HG03469 (cell line): ENCODE measurements around the gene YPEL5.

ENCODE experiments used
- ATAC-seq: cut with Tn5 transposase; IDR thresholded peaks from one replicate; pipeline ENCODE4 v1.9.1; 2021; ENCODE audit warnings: mild to moderate bottlenecking, moderate library complexity, moderate number of reproducible peaks; ENCODE audit not compliant: unreplicated experiment

YPEL5 gene

GRCh38 chr2:30201990-30202389 lies 55.2 kb downstream of the YPEL5 start:
- ATAC-seq: no peak

GRCh38 chr2:30203156-30203555 lies 56.3 kb downstream of the YPEL5 start:
- ATAC-seq: no peak

DNA sequence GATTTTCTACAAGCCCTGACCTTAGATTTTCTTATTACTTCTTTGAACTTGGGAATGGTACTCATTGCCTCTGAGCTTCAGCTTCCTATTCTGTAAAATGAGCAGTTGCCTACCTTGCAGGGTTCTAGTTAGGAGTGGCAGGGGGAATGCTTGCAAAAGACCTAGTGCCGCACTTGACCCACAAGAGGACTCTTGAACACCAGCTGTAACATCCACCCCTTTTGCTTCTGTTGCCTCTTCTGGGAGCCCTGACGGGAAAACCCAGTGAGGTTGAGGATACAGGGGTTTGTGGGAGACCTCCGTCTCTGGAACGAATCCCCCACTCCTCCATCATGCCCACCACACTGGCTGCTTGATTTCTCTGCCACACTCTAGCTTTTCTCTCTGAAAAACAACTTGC lies 57.5 kb downstream of the YPEL5 start:
- ATAC-seq: no peak

DNA sequence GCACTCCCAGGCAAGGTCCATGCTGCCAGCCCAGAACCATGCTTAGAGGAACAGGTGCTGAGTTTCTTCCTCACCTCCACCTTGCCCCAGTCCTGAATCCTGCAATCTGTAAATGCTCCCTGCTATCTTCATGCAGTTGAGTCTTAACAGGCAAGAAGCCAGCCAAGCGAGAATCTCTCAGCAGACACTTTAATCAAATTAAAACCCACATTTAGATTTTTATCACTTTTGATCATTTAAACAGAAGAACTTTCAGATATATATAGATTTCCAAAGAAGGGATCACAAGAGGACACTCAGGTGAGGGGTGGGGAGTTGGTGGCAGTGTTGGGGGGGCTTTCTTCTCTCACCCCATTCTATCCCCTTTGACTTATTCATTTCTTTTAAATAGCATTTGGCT lies 58.6 kb downstream of the YPEL5 start:
- ATAC-seq: no peak

- no peak for ATAC-seq
Measured at GRCh38 chr2:30206461-30207430, 59.9 kb downstream of the YPEL5 start.

DNA sequence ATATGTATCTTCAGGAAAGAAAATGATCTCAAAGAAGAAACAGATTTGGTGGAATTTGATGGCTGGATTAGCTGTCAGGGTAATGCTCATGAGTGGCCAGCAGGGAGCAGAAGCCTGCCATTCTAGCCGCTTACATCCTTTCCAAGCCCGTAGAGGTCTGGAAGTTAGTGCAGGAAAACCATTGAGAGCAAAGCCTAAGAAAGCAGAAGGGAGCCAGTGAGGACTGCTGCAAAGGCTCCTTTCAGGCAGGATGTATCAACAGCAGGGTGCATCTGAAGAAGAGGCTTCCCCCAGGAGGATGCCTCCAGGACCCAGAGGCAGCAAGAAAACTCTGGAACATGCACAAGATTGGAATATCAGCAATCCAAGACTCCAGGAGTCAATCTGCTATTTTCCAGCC lies 61.6 kb downstream of the YPEL5 start:
- no peak for ATAC-seq

GRCh38 chr2:30209227-30209626 lies 62.4 kb downstream of the YPEL5 start:
- no peak for ATAC-seq
